Activated CD8-positive, alpha-beta memory T cell treated with anti-CD3 and anti-CD28 coated beads, Interleukin-2, amount 50 U/mL, for 24 hours (primary cell): ENCODE measurements around the gene ASIC3.

ENCODE experiments used
- DNase-seq: peaks from one replicate; pipeline ENCODE4 v3.0.0-alpha.2; 2020; ENCODE audit errors: extremely low read depth

The ASIC3 gene

DNA sequence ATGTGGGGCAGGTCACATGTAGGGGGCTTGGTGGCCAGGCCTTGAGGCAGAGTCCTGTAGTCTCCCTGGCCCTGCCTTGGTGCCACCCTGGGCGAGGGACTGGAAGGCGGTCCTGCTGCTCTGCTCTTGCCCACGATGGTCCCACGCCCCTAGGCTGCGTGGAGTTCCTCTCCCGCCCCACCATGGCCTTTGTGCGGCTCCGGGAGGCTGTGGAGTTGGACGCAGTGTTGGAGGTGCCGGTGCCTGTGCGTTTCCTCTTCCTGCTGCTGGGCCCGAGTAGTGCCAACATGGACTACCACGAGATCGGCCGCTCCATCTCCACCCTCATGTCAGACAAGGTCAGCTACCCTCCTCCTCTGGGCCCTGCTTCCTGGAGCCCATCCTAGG lies 22.2 kb downstream of the ASIC3 start:
- no peak for DNase-seq

- DNase-seq = no peak
Observed at GRCh38 chr7:151071032-151071866, 22.9 kb downstream of the ASIC3 start.

DNA sequence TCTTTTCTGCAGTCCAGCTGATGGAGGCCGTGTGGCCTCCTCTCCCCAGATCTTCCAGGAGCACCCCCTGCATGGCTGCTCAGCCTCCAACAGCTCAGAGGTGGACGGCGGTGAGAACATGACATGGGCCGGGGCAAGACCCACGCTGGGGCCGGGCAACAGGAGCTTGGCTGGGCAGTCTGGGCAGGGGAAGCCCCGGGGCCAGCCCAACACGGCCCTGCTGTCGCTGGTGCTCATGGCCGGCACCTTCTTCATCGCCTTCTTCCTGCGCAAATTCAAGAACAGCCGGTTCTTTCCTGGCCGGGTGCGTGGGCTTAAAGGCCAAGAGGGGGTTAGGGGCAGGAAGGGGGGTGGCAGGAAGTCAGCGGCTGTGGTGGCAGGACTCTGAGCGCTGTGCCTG lies 25.7 kb downstream of the ASIC3 start:
- DNase-seq = no peak

DNA sequence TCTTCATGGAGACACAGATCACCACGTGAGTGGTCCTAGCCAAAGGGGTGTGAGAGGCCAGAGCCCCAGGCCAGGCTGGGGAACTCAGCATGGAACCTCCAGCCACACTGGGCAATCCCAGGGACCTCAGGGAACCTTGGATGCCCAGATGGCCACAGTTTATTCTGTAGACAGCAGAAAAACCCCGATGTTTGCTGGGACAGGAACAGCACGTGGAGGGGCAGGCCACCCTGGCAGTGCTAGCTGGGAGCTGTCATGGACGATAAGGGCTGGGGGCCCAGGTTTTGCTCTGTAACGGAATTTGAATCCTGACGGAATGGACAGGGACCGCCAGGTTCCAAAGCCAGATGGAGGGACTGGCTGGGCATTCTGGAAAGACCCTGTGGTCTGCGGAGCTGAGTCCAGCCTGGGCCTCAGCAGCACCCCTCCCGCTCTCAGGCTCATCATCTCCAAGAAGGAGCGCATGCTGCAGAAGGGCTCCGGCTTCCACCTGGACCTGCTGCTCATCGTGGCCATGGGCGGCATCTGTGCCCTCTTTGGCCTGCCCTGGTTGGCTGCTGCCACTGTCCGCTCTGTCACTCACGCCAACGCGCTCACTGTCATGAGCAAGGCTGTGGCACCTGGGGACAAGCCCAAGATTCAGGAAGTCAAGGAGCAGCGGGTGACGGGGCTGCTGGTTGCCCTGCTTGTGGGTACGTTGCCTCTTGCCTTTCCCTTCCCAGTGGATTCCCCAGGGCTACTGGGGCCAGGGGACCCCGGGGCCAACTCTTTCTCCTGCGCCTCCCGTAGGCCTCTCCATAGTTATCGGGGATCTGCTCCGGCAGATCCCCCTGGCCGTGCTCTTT lies 26.7 kb downstream of the ASIC3 start:
- DNase-seq = no peak

DNA sequence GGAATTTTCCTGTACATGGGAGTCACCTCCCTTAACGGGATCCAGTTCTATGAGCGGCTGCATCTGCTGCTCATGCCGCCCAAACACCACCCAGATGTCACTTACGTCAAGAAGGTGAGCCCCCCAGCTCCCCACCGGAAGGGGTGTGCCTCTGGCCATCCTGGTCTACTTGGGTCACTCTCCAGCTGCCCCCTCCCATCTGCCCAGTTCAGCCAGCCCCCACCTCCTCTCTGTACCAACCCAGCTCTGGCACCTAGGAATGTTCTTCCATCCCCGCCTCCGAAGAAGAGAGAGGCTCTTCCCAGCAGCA lies 27.3 kb downstream of the ASIC3 start:
- DNase-seq = no peak

- no peak for DNase-seq
Observed at GRCh38 chr7:151075978-151076426, 27.7 kb downstream of the ASIC3 start.

DNA sequence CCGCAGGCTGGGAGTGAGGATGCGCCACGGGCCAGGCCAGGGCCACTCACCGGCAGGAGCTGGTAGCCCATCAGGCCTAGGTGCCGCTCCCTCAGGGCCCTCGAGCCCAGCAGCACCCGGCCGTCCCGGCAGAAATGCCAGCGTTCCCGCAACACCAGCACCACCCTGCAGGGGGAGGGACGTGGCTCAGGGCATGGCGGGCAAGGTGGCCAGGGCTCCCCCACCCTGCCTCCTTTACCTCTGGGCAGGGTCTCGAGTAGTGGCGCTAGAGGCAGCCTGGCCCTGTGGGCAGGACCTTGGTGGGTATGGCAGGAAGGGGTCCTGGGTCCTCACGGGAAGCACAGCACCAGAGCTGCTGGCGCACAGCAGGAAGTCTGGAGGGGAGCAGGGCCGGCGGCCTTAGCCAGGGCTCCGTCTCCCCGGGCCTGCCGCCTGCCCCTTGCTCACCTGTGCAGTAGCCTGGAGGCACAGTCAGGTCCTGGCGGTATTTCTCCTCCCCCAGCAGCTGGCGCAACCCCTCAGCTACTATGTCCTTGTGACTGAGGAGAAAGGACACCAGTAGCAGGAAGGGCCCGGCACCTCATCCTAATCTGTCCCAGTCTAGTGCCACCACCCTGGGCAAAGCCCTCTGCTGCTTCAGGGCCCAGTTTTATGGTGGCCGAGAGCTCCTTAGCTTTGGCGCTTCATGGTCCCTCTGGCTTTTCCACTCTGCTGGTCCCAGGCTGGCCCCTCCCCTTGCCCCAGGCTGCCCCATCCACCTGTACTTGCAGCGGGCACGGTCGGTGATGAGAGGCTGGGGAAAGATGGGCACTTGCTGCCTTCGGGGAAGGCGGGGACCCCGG lies 28.8 kb downstream of the ASIC3 start:
- no peak for DNase-seq

DNA sequence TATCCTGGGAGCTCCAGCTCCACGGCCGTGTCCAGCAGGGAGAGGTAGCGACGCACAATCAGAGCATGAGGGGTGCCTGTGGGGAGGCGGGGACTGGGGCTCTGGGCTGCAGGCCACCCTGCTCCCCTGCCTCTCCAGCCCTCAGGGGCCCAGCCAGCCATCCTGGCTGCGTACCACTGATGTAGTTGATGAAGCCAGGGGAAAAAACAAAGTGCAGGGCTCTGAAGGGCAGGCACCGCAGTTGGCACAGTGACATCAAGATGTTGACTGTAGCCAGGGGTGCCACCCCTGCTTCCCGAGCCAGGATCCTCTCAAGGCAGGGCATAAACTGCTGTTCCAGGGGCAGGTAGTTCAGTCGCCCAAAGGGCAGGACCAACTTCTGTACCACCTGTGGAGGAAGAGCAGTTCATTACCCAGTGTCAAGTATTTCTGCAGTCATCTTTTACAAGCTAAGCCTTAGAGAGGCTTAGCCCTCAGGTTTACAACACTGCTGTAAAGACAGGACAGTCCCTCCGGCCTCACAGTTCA lies 29.4 kb downstream of the ASIC3 start:
- DNase-seq = no peak

DNA sequence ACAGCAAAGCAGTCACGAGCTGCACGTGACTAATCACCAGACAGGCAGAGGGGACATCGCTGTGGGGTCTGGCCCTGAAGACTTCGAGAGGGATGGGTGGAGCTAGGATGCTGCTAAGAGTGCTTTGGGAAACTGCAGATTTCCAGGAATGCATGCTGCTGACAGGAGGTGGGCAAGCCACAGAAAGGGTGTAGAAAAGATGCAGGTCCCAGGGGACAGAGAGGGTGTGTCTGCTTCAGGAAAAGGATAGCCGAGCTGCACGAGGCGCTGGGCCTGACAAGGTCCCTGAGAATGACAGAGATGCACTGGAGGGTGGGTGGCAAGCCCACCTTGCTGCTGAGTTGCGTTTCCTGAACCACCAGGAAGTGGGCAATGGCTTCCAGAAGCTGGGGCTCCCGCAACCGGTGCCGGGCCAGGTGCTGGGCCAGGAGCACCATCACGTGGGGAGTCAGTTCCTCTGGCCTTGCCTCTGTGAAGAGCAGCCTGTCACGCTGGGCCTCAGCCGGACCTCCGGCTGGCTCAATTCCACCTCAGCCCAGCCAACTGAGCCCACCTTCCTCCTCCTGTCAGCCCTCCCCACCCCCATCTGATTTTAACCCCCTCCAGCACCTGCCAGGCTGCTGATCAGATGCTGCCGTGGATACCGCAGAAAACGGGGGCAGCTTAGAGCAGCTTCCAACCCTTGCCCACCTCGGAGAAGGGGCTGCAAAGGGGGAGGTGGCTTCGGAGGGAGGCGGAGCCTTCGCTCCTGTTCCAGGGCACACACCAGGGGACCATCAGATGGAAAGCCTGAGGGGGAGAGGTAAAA lies 30.1 kb downstream of the ASIC3 start:
- DNase-seq = no peak

- DNase-seq = no peak
Observed at GRCh38 chr7:151079199-151079910, 31.0 kb downstream of the ASIC3 start.

DNA sequence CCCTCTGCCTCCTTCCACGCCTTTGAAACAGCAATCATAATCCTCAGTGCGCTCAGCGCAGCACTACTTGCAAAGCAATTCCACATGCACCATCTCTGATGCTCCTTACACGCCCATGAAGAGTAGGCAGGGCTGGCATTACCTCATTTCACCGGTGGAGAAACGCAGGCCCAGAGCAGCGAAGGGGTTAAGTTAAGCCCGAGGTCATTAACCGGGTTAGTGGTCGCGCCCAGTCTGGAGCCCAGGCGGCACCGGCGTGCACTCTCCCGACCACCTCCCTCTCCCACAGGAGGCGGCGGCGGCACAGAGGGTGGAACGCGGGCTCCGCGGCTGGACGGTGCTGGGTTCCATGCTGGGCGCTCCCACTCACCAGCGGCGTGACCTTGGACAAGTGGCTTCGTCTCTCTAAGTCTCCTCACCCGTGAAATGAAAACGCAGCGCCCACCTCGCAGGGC lies 31.8 kb downstream of the ASIC3 start:
- DNase-seq = no peak

GRCh38 chr7:151080522-151081169 lies 32.3 kb downstream of the ASIC3 start, which contains the start of gene FASTK:
Gene FASTK, minus strand, starts transcription at chr7:151080809. Its CDS starts 43 bp downstream, at chr7:151080766.
- peak; percentile 75 for DNase-seq

GRCh38 chr7:151081170-151082101 lies 33.1 kb downstream of the ASIC3 start:
- DNase-seq = no peak

DNA sequence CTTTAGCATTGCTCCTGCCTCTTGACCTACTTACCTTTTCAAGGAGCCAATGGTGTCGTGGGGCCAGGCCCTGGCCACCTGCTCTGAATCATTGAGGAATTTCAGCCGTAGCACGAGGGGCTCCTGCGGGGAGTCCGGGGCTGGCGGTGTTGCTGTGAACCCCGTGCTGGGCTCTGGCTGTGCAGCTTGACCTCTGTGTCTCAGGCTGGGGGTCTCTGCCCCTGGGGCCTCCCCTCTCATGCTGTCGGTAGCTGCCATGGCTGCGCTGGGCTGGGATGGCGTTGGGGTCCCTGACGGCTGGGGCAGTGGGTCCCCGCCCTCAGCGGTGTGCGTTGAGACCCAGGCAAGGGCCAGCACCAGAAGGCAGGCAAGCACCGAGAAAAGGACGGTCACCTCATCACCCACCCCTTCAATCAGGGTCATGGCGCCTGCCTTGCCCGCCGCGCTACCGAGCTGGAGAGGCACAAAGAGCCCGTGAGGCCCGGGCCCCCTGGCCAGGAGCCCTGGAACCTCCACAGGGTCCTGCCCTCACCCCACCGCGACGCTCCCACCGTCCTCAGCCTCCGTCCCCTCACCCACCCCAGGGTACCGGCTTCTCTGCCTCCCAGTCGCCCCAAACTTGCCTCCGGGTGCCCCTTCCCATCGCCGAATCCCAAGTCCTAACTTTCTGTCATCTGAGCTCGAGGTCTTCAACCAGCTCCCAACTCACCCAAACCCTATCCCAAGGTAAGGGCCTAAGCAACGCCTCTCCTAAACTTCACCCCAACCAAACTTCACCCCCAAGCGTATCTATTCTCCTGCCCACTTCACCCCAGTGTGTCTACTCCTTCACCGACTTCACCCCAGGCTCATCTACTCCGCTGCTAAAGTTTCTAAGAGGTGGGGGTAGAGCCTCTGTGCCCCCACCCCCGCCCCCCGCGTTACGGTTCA lies 34.1 kb downstream of the ASIC3 start:
- DNase-seq = no peak

- peak; percentile 59 for DNase-seq
Observed at GRCh38 chr7:151083071-151083823, 34.9 kb downstream of the ASIC3 start, which contains the start of gene TMUB1. Gene TMUB1, minus strand, starts transcription at chr7:151083493. Its CDS starts 930 bp downstream, at chr7:151082563.

DNA sequence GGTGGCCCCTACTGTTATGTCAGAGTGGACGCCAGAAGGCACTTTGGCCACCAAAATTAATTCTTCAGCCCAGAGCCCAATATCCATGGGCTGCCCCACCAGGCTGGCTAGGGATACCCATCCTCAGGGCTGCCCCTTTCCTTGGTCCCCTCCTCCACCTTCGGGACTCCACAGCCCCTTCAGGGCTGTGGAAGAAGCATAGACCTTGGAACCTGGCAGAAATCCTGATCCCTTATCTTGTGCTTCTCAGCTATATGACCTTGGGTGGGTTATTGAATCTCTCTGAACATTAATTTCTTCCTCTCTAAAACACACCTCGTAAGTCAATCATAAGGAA lies 35.5 kb downstream of the ASIC3 start:
- no peak for DNase-seq

DNA sequence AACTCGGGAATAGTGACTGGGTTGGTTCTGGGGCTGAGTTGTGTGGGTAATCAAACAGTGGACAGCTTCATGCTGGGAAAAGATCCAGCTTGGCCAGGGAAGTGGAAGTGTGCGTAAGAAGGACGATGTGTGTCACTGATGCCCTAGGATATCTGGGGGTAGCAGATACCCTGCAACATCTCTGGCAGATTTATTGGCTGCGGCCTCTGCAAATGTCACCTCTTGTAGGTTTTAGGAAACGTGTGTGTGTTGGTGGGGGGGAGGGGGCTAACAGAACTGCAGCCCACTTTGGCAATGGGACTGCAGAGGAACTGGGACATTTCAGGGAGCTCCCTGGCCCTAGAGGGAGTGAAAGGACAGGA lies 37.0 kb downstream of the ASIC3 start:
- DNase-seq = no peak
